GM18909 (cell line): ENCODE data around the gene SUGT1.
"Not testable (repeated sequence)": the region's sequence is repeated elsewhere in the genome, so short reads cannot be mapped to it uniquely, and the experiment has no call there.

Source experiments
- ATAC-seq: cut with Tn5 transposase; IDR thresholded peaks from one replicate; pipeline ENCODE4 v1.9.1; 2021; ENCODE audit warnings: mild to moderate bottlenecking; ENCODE audit not compliant: unreplicated experiment, poor library complexity

SUGT1 gene

GRCh38 chr13:52664272-52664671 lies 11.6 kb downstream of the SUGT1 start:
- ATAC-seq = no peak

GRCh38 chr13:52665325-52665724 lies 12.7 kb downstream of the SUGT1 start:
- no peak for ATAC-seq

- no peak for ATAC-seq
These were observed 17.0 kb downstream of the SUGT1 start for GRCh38 chr13:52669677-52670076.

GRCh38 chr13:52670726-52671125 lies 18.1 kb downstream of the SUGT1 start:
- ATAC-seq = no peak

- no peak for ATAC-seq
These were observed 20.8 kb downstream of the SUGT1 start for GRCh38 chr13:52673465-52673864.

- ATAC-seq = no peak
These were observed 25.2 kb downstream of the SUGT1 start for GRCh38 chr13:52677823-52678222.

- ATAC-seq = not testable (repeated sequence)
These were observed 33.2 kb downstream of the SUGT1 start for GRCh38 chr13:52685806-52686205.

GRCh38 chr13:52686376-52686775 lies 33.7 kb downstream of the SUGT1 start:
- ATAC-seq = no peak

- no peak for ATAC-seq
These were observed 43.2 kb downstream of the SUGT1 start for GRCh38 chr13:52695856-52696255.

GRCh38 chr13:52696566-52696965 lies 43.9 kb downstream of the SUGT1 start:
- no peak for ATAC-seq

- ATAC-seq = no peak
These were observed 49.3 kb downstream of the SUGT1 start for GRCh38 chr13:52701728-52702465.

GRCh38 chr13:52703482-52703881 lies 50.8 kb downstream of the SUGT1 start:
- no peak for ATAC-seq

- no peak for ATAC-seq
These were observed 53.4 kb downstream of the SUGT1 start for GRCh38 chr13:52706081-52706480.

- no peak for ATAC-seq
These were observed 54.7 kb downstream of the SUGT1 start for GRCh38 chr13:52707375-52707774.

GRCh38 chr13:52708266-52708665 lies 55.6 kb downstream of the SUGT1 start:
- not testable (repeated sequence) for ATAC-seq

GRCh38 chr13:52711286-52711685 lies 58.6 kb downstream of the SUGT1 start:
- no peak for ATAC-seq

- no peak for ATAC-seq
These were observed 59.7 kb downstream of the SUGT1 start for GRCh38 chr13:52712385-52712784.

GRCh38 chr13:52713894-52714293 lies 61.3 kb downstream of the SUGT1 start:
- no peak for ATAC-seq

- ATAC-seq = not testable (repeated sequence)
These were observed 68.3 kb downstream of the SUGT1 start for GRCh38 chr13:52720904-52721303.

- not testable (repeated sequence) for ATAC-seq
These were observed 68.7 kb downstream of the SUGT1 start for GRCh38 chr13:52721356-52721755.

- ATAC-seq = no peak
These were observed 70.5 kb downstream of the SUGT1 start for GRCh38 chr13:52723181-52723580.

GRCh38 chr13:52725302-52725701 lies 72.7 kb downstream of the SUGT1 start:
- ATAC-seq = no peak
